HepG2 (cell line): Measurements from ENCODE around the gene OTUB2. TPM values are rescaled to one million over a fixed set of nuclear protein-coding genes. Genes with fewer than 3 reads are reported as not detected.

Source experiments
- AHR ChIP-seq: IDR thresholded peaks from 2 replicates; pipeline ENCODE4 v1.6.1; 2018; ENCODE audit warnings: missing genetic modification reagents, missing compliant biosample characterization
- BCL6 ChIP-seq: IDR thresholded peaks from 2 replicates; pipeline ENCODE4 v1.6.1; 2016; ENCODE audit warnings: missing genetic modification reagents, missing compliant biosample characterization
- GFI1 ChIP-seq: sonication (generic); formaldehyde crosslinking; IDR thresholded peaks from 2 replicates; pipeline ENCODE4 v1.5.0; 2020; ENCODE audit warnings: missing genetic modification reagents, mild to moderate bottlenecking, borderline replicate concordance
- HDAC2 ChIP-seq: sonication (generic); formaldehyde crosslinking; IDR thresholded peaks from 2 replicates; pipeline ENCODE4 v1.4.0; 2020; ENCODE audit warnings: missing genetic modification reagents
- HOXA5 ChIP-seq: sonication (generic); formaldehyde crosslinking; IDR thresholded peaks from 2 replicates; pipeline ENCODE4 v1.4.0; 2020; ENCODE audit warnings: missing genetic modification reagents
- MTF2 ChIP-seq: sonication (generic); formaldehyde crosslinking; IDR thresholded peaks from 2 replicates; pipeline ENCODE4 v1.5.0; 2020; ENCODE audit warnings: missing genetic modification reagents, borderline replicate concordance
- PAXIP1 ChIP-seq: sonication (generic); formaldehyde crosslinking; conservative IDR thresholded peaks from 2 replicates; pipeline ENCODE4 v1.4.0; 2020; ENCODE audit warnings: mild to moderate bottlenecking, missing genetic modification reagents, moderate library complexity
- PLRG1 ChIP-seq: fragments of 450-650 bp; conservative IDR thresholded peaks from 2 replicates; pipeline ENCODE4 v1.6.1; 2016
- RBFOX2 ChIP-seq: fragments of 200-400 bp; formaldehyde crosslinking; IDR thresholded peaks from 2 replicates; pipeline ENCODE4 v1.6.1; 2017; ENCODE audit warnings: low read depth, mild to moderate bottlenecking, low read length
- SATB2 ChIP-seq: sonication (generic); formaldehyde crosslinking; IDR thresholded peaks from 2 replicates; pipeline ENCODE4 v1.5.0; 2020; ENCODE audit warnings: missing genetic modification reagents
- SNAPC2 ChIP-seq: sonication (generic); formaldehyde crosslinking; IDR thresholded peaks from 2 replicates; pipeline ENCODE4 v1.8.1; 2022; ENCODE audit warnings: mild to moderate bottlenecking, missing genetic modification reagents
- SOX5 ChIP-seq: IDR thresholded peaks from 2 replicates; pipeline ENCODE4 v1.6.1; 2016; ENCODE audit warnings: borderline replicate concordance
- SP2 ChIP-seq: sonication (generic); formaldehyde crosslinking; IDR thresholded peaks from 2 replicates; pipeline ENCODE4 v1.5.1; 2020; ENCODE audit warnings: mild to moderate bottlenecking, missing genetic modification reagents
- TARDBP ChIP-seq: sonication (generic); formaldehyde crosslinking; IDR thresholded peaks from 2 replicates; pipeline ENCODE4 v1.8.0; 2022; ENCODE audit warnings: mild to moderate bottlenecking, missing genetic modification reagents
- ZFYVE20 ChIP-seq: sonication (generic); formaldehyde crosslinking; IDR thresholded peaks from 2 replicates; pipeline ENCODE4 v1.8.0; 2023; ENCODE audit warnings: low read depth, mild to moderate bottlenecking, moderate library complexity, missing genetic modification reagents, borderline replicate concordance
- ZNF232 ChIP-seq: sonication (generic); formaldehyde crosslinking; IDR thresholded peaks from 2 replicates; pipeline ENCODE4 v1.4.0; 2020; ENCODE audit warnings: missing genetic modification reagents, borderline replicate concordance
- ZNF335 ChIP-seq: sonication (generic); formaldehyde crosslinking; IDR thresholded peaks from 2 replicates; pipeline ENCODE4 v1.4.0; 2020; ENCODE audit warnings: missing genetic modification reagents
- ZNF512 ChIP-seq: sonication (generic); formaldehyde crosslinking; IDR thresholded peaks from 2 replicates; pipeline ENCODE4 v1.4.0; 2020; ENCODE audit warnings: mild to moderate bottlenecking, missing genetic modification reagents
- ZNF644 ChIP-seq: IDR thresholded peaks from 2 replicates; pipeline ENCODE4 v1.6.1; 2016; ENCODE audit warnings: low read depth
- ZNF747 ChIP-seq: sonication (generic); formaldehyde crosslinking; IDR thresholded peaks from 2 replicates; pipeline ENCODE4 v1.8.1; 2023; ENCODE audit warnings: missing genetic modification reagents, mild to moderate bottlenecking, borderline replicate concordance
- ZNF768 ChIP-seq: sonication (generic); formaldehyde crosslinking; IDR thresholded peaks from 2 replicates; pipeline ENCODE4 v1.4.0; 2020; ENCODE audit warnings: missing genetic modification reagents
- polyA plus RNA-seq, 8 experiments: library from polyadenylated mRNA; depleted of rRNA in 3 of 8; stranded (reverse) in 7 of 8; unstranded in 1 of 8; fragments of >200 nt; fragmentation: Illumina TruSeq in 4 of 8; extraction: Trizol in 4 of 8; gene quantifications; 2 replicates each; pipeline versions ENCODE4 v1.2.1 to v1.2.3, GENCODE V29; 2011 to 2016; ENCODE audit warnings: low read depth in 4 of 8, missing spikeins in 1 of 8, mixed read lengths in 1 of 8; ENCODE audit not compliant: insufficient read depth in 1 of 8
- total RNA-seq, 5 experiments: library from RNA; depleted of rRNA; stranded (reverse); fragments of >200 nt; fragmentation: Illumina TruSeq; extraction: Trizol; gene quantifications; 2 replicates each; pipeline ENCODE4 v1.2.3, GENCODE V29; 2016; ENCODE audit warnings: low read depth in 1 of 5
- TF ChIP-seq, protein P1 (sequence below): sonication (generic); formaldehyde crosslinking; IDR thresholded peaks from 2 replicates; pipeline ENCODE4 v1.8.0; 2022; ENCODE audit warnings: mild to moderate bottlenecking, missing genetic modification reagents, borderline replicate concordance
- TF ChIP-seq, protein P2 (sequence below): sonication (generic); IDR thresholded peaks from 2 replicates; pipeline ENCODE4 v1.6.1; 2016; ENCODE audit warnings: low read depth, borderline replicate concordance
- TF ChIP-seq, protein P3 (sequence below): sonication (generic); formaldehyde crosslinking; conservative IDR thresholded peaks from 2 replicates; pipeline ENCODE4 v1.8.0; 2022; ENCODE audit warnings: missing genetic modification reagents

OTUB2 gene
- total and polyA plus RNA-seq, 2 of the 13 experiments (the other 11 are each of a cell fraction or from before 2014, with no cell fraction given) = 2.2 to 2.4 TPM

- TF ChIP-seq, protein P1, sequence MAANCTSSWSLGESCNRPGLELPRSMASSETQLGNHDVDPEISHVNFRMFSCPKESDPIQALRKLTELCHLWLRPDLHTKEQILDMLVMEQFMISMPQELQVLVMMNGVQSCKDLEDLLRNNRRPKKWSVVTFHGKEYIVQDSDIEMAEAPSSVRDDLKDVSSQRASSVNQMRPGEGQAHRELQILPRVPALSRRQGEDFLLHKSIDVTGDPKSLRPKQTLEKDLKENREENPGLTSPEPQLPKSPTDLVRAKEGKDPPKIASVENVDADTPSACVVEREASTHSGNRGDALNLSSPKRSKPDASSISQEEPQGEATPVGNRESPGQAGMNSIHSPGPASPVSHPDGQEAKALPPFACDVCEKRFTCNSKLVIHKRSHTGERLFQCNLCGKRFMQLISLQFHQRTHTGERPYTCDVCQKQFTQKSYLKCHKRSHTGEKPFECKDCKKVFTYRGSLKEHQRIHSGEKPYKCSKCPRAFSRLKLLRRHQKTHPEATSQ (CRISPR knock-in tag) = no peak
- TF ChIP-seq ZNF768 (no peak; the same call in 1 of the 2 replicates), ZNF644 (CRISPR knock-in tag) (no peak), ZFYVE20 (CRISPR knock-in tag) (no peak), SOX5 (peak; percentile 93), SATB2 (CRISPR knock-in tag) (no peak), PAXIP1 (CRISPR knock-in tag) (peak; percentile 72), RBFOX2 (no peak), ZNF232 (no peak), SNAPC2 (CRISPR knock-in tag) (no peak), HDAC2 (CRISPR knock-in tag) (peak; percentile 81), MTF2 (CRISPR knock-in tag) (no peak), TARDBP (0 out of 2 replicates have a peak, but pooled peaks have one; percentile 48), PLRG1 (no peak), SP2 (no peak), ZNF747 (no peak), BCL6 (CRISPR knock-in tag) (peak; percentile 72; the same call in 1 of the 2 replicates), ZNF512 (no peak), GFI1 (CRISPR knock-in tag) (peak; percentile 99), ZNF335 (no peak), AHR (CRISPR knock-in tag) (no peak), HOXA5 (CRISPR knock-in tag) (no peak)
- TF ChIP-seq, protein P2, sequence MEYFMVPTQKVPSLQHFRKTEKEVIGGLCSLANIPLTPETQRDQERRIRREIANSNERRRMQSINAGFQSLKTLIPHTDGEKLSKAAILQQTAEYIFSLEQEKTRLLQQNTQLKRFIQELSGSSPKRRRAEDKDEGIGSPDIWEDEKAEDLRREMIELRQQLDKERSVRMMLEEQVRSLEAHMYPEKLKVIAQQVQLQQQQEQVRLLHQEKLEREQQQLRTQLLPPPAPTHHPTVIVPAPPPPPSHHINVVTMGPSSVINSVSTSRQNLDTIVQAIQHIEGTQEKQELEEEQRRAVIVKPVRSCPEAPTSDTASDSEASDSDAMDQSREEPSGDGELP = no peak
- TF ChIP-seq, protein P3, sequence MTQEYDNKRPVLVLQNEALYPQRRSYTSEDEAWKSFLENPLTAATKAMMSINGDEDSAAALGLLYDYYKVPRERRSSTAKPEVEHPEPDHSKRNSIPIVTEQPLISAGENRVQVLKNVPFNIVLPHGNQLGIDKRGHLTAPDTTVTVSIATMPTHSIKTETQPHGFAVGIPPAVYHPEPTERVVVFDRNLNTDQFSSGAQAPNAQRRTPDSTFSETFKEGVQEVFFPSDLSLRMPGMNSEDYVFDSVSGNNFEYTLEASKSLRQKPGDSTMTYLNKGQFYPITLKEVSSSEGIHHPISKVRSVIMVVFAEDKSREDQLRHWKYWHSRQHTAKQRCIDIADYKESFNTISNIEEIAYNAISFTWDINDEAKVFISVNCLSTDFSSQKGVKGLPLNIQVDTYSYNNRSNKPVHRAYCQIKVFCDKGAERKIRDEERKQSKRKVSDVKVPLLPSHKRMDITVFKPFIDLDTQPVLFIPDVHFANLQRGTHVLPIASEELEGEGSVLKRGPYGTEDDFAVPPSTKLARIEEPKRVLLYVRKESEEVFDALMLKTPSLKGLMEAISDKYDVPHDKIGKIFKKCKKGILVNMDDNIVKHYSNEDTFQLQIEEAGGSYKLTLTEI (CRISPR knock-in tag) = no peak
Observed at GRCh38 chr14:93989939-93990338, 36.2 kb upstream of the OTUB2 start (continued).
